Endothelial cell of umbilical vein (primary cell): ENCODE results near the gene AKNA. TPM values are rescaled to one million over a fixed set of nuclear protein-coding genes. Genes with fewer than 3 reads are reported as not detected.

Source experiments
- BruUV-seq: library from RNA; stranded (reverse); fragments of 400-500 nt; replicated peaks from 2 replicates; lab custom pipeline; 2021; lab: Mats Ljungman, UMichigan
- CTCF ChIA-PET: fragments of 300-600, 350-600 bp; sonication (Branson Sonifier 250); formaldehyde crosslinking; loops from one replicate; lab custom pipeline; 2021; ENCODE audit warnings: antibody characterized with exemption, inconsistent platforms; lab: Charles Lee
- POLR2A ChIA-PET: fragments of 300-600, 350-600 bp; sonication (Branson Sonifier 250); formaldehyde crosslinking; loops from one replicate; lab custom pipeline; 2021; ENCODE audit warnings: antibody characterized with exemption, inconsistent platforms; lab: Charles Lee
- DNase-seq: peaks from one replicate; pipeline ENCODE4 v3.0.0-alpha.2; 2011; ENCODE audit warnings: low read depth, low spot score
- FAIRE-seq: peaks from 2 replicates; lab custom pipeline; 2011; peaks lifted over from hg19 to GRCh38; lab: Jason Lieb, UNC
- H2AFZ ChIP-seq: 2 replicates; pipeline ENCODE4 v1.6.0; 2012; ENCODE audit warnings: low read depth, low read length, control low read depth, inconsistent platforms
- H3K27ac ChIP-seq: 2 replicates; pipeline ENCODE4 v1.5.1; 2011; ENCODE audit warnings: low read depth, mild to moderate bottlenecking, control low read depth, low read length, moderate library complexity; ENCODE audit not compliant: insufficient read depth
- H3K27me3 ChIP-seq, 2 experiments: 2 replicates each; pipeline versions ENCODE4 v1.6.0 to v1.6.1; 2011; ENCODE audit warnings: low read length in 2 of 2, mixed read lengths in 1 of 2; ENCODE audit not compliant: control insufficient read depth in 2 of 2, insufficient read depth in 2 of 2
- H3K36me3 ChIP-seq, 2 experiments: 2 replicates in 1 of 2; 3 replicates in 1 of 2; pipeline ENCODE4 v1.5.1; 2011; ENCODE audit warnings: low read length in 2 of 2, mild to moderate bottlenecking in 1 of 2, moderate library complexity in 1 of 2; ENCODE audit not compliant: control insufficient read depth in 2 of 2, insufficient read depth in 2 of 2; ENCODE audit errors: extremely low read depth in 1 of 2
- H3K4me1 ChIP-seq: 3 replicates; pipeline ENCODE4 v1.5.1; 2011; ENCODE audit warnings: mild to moderate bottlenecking, low read length; ENCODE audit not compliant: control insufficient read depth, insufficient read depth; ENCODE audit errors: extremely low read depth
- H3K4me2 ChIP-seq: 2 replicates; pipeline ENCODE4 v1.6.1; 2011; ENCODE audit warnings: low read length, control low read depth, mixed read lengths; ENCODE audit not compliant: insufficient read depth
- H3K4me3 ChIP-seq, 3 experiments: fragments of 200-600 bp in 1 of 3; sonication (generic), shearing (Covaris generic) in 1 of 3; replicated peaks in 1 of 3; 2 replicates each; pipeline ENCODE4 v1.5.1; 2011 to 2016; ENCODE audit warnings: control low read depth in 3 of 3, low read length in 3 of 3, mild to moderate bottlenecking in 2 of 3, inconsistent platforms in 1 of 3, low read depth in 1 of 3, moderate library complexity in 1 of 3; ENCODE audit not compliant: insufficient read depth in 1 of 3
- H3K79me2 ChIP-seq: 2 replicates; pipeline ENCODE4 v1.6.0; 2012; ENCODE audit warnings: low read length, inconsistent platforms; ENCODE audit not compliant: control insufficient read depth, insufficient read depth
- H3K9ac ChIP-seq: replicated peaks from 2 replicates; pipeline ENCODE3; 2011; ENCODE audit warnings: low read length, control low read depth; ENCODE audit not compliant: insufficient read depth; ENCODE audit errors: extremely low read depth
- H3K9me1 ChIP-seq: replicated peaks from 3 replicates; pipeline ENCODE4 v1.6.0; 2011; ENCODE audit warnings: mild to moderate bottlenecking, low read length; ENCODE audit not compliant: control insufficient read depth, insufficient read depth; ENCODE audit errors: extremely low read depth
- H3K9me3 ChIP-seq: replicated peaks from 2 replicates; pipeline ENCODE4 v1.5.1; 2012; ENCODE audit warnings: low read length, inconsistent platforms; ENCODE audit not compliant: control insufficient read depth, insufficient read depth
- H4K20me1 ChIP-seq: replicated peaks from 2 replicates; pipeline ENCODE3; 2011; ENCODE audit warnings: mild to moderate bottlenecking, low read length; ENCODE audit not compliant: control insufficient read depth, insufficient read depth; ENCODE audit errors: extremely low read depth
- EZH2 ChIP-seq: IDR thresholded peaks from 2 replicates; pipeline ENCODE4 v1.6.1; 2012; ENCODE audit warnings: borderline replicate concordance, low read depth, mild to moderate bottlenecking, moderate library complexity, low read length, inconsistent platforms; ENCODE audit not compliant: severe bottlenecking
- FOS ChIP-seq: IDR thresholded peaks from 2 replicates; pipeline ENCODE4 v1.6.1; 2011; ENCODE audit warnings: mild to moderate bottlenecking, low read length, moderate library complexity, borderline replicate concordance; ENCODE audit not compliant: insufficient read depth
- GATA2 ChIP-seq: IDR thresholded peaks from 2 replicates; pipeline ENCODE4 v1.7.0; 2011; ENCODE audit warnings: low read depth, mild to moderate bottlenecking, moderate library complexity, mixed read lengths, low read length; ENCODE audit not compliant: insufficient read length, insufficient read depth
- JUN ChIP-seq: IDR thresholded peaks from 2 replicates; pipeline ENCODE4 v1.6.1; 2011; ENCODE audit warnings: borderline replicate concordance, low read depth; ENCODE audit not compliant: insufficient read length, insufficient read depth
- MYC ChIP-seq: IDR thresholded peaks from one replicate; pipeline ENCODE4 v1.6.1; 2011; ENCODE audit warnings: mild to moderate bottlenecking, low read depth, low read length
- POLR2A ChIP-seq: IDR thresholded peaks from 2 replicates; pipeline ENCODE4 v1.6.1; 2012; ENCODE audit warnings: low read depth, mild to moderate bottlenecking, control low read depth, low read length
- POLR2AphosphoS5 ChIP-seq: IDR thresholded peaks from 2 replicates; pipeline ENCODE4 v1.6.1; 2012; ENCODE audit warnings: low read depth, mild to moderate bottlenecking, control low read depth, low read length, moderate library complexity; ENCODE audit not compliant: insufficient read depth
- dilution Hi-C: fragments of 300-500 bp; cut with MboI; formaldehyde crosslinking; loops from one replicate; pipeline ENCODE4 v1.15.0; 2019; ENCODE audit warnings: low sequenced_read_pairs; ENCODE audit not compliant: extremely low pct_ligation_motif_present
- intact Hi-C: fragments of 100-400 bp; cut with micrococcal nuclease; formaldehyde crosslinking; loops from one replicate; pipeline ENCODE4 v1.10.0; 2022
- polyA plus RNA-seq, 4 experiments: library from polyadenylated mRNA; depleted of rRNA in 3 of 4; stranded (reverse) in 3 of 4; unstranded in 1 of 4; fragments of >200 nt; gene quantifications; 2 replicates each; pipeline versions ENCODE4 v1.2.1 to v1.2.3, GENCODE V29; 2011 to 2012; ENCODE audit warnings: missing spikeins in 1 of 4
- total RNA-seq: library from RNA; stranded (reverse); gene quantifications from 2 replicates; pipeline ENCODE4 v1.2.3, GENCODE V29; 2021
- TF ChIP-seq, protein P1 (sequence below): IDR thresholded peaks from 2 replicates; pipeline ENCODE4 v1.6.1; 2011; ENCODE audit not compliant: insufficient read depth, insufficient read length
- TF ChIP-seq, protein P2 (sequence below), 2 donors: IDR thresholded peaks; 1 replicate in 1 of 2; 2 replicates in 1 of 2; pipeline ENCODE4 v1.5.1; 2011; ENCODE audit warnings: low read length in 2 of 2, mild to moderate bottlenecking in 2 of 2, moderate library complexity in 2 of 2, control low read depth in 1 of 2, inconsistent platforms in 1 of 2, low read depth in 1 of 2; ENCODE audit not compliant: insufficient read depth in 1 of 2; ENCODE audit errors: extremely low read depth in 1 of 2

Gene AKNA
- total and polyA plus RNA-seq, 2 donors (not counting 3 experiments of a cell fraction or from before 2014, with no cell fraction given), result 11.3 to 22.4 TPM

DNA sequence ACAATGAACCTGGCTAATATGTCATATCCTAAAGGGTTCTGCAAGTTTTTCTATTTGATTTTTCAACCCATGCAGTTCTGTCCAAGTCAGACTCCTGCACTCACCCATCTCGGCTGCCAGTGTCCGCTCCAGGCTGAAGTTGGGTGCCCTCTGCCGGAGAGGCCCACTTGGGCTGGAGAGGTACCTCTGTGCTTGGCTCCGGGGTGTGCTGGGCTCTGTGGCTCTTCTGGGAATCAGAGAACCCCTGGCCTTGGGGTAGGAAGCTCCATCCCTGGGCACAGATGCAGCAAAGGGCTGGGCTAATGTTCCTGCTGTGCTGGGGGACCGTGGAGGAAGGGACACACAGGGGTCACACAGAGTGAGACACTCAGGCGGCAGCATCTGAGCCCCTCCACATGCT lies 32.0 kb downstream of the AKNA start:
- TF ChIP-seq JUN, result no peak
- no peak for TF ChIP-seq GATA2
- TF ChIP-seq MYC, result no peak
- TF ChIP-seq, protein P1, sequence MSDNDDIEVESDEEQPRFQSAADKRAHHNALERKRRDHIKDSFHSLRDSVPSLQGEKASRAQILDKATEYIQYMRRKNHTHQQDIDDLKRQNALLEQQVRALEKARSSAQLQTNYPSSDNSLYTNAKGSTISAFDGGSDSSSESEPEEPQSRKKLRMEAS, result no peak
- no peak for TF ChIP-seq POLR2A
- no peak for TF ChIP-seq POLR2AphosphoS5
- TF ChIP-seq EZH2, result no peak
- TF ChIP-seq FOS, result no peak
- TF ChIP-seq, protein P2, sequence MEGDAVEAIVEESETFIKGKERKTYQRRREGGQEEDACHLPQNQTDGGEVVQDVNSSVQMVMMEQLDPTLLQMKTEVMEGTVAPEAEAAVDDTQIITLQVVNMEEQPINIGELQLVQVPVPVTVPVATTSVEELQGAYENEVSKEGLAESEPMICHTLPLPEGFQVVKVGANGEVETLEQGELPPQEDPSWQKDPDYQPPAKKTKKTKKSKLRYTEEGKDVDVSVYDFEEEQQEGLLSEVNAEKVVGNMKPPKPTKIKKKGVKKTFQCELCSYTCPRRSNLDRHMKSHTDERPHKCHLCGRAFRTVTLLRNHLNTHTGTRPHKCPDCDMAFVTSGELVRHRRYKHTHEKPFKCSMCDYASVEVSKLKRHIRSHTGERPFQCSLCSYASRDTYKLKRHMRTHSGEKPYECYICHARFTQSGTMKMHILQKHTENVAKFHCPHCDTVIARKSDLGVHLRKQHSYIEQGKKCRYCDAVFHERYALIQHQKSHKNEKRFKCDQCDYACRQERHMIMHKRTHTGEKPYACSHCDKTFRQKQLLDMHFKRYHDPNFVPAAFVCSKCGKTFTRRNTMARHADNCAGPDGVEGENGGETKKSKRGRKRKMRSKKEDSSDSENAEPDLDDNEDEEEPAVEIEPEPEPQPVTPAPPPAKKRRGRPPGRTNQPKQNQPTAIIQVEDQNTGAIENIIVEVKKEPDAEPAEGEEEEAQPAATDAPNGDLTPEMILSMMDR (IDR thresholded peaks at IDR 0.05; ENCODE audit: extremely low read depth in 1 of 2, insufficient read depth in 1 of 2, low read depth in 1 of 2, low read length in 2 of 2), result no peak
- Histone ChIP-seq H3K36me3 (peaks cover 5 to 34% of the 10 kb centered on the region in 2 experiments), H3K4me2 (no peak overlapping the region), H3K9me1 (no peaks in the 10 kb centered on the region), H3K27me3 (no peaks in the 10 kb centered on the region), H2AFZ (no peak overlapping the region), H3K27ac (no peak overlapping the region), H4K20me1 (no peaks in the 10 kb centered on the region), H3K9me3 (no peaks in the 10 kb centered on the region), H3K79me2 (no peaks in the 10 kb centered on the region), H3K4me1 (no peaks in the 10 kb centered on the region), H3K4me3 (no peak overlapping the region), H3K9ac (no peak overlapping the region)
- dilution Hi-C loops (no loop called here), intact Hi-C loops (no loop called here)
- POLR2A ChIA-PET, result no interaction called here
- no peak for FAIRE-seq
- CTCF ChIA-PET, result no interaction called here
- BruUV-seq, result no TSS peak
- no peak for DNase-seq
